HEK293 (cell line): ENCODE measurements around the gene TFR2.

Experiments
- GLIS1 ChIP-seq: fragments of 450-650 bp; formaldehyde crosslinking; IDR thresholded peaks from 2 replicates; pipeline ENCODE4 v1.5.1; 2016; ENCODE audit warnings: missing biosample characterization, missing genetic modification characterization
- GLIS2 ChIP-seq: fragments of 450-650 bp; formaldehyde crosslinking; IDR thresholded peaks from 2 replicates; pipeline ENCODE4 v1.5.1; 2016; ENCODE audit warnings: missing biosample characterization, missing genetic modification characterization
- KLF10 ChIP-seq: fragments of 450-650 bp; IDR thresholded peaks from 2 replicates; pipeline ENCODE4 v1.5.1; 2018; ENCODE audit warnings: missing biosample characterization, mild to moderate bottlenecking, missing genetic modification characterization
- KLF8 ChIP-seq: fragments of 450-650 bp; formaldehyde crosslinking; IDR thresholded peaks from 2 replicates; pipeline ENCODE4 v1.5.1; 2016; ENCODE audit warnings: missing biosample characterization, missing genetic modification characterization
- MYNN ChIP-seq: fragments of 450-650 bp; formaldehyde crosslinking; IDR thresholded peaks from 2 replicates; pipeline ENCODE4 v1.5.1; 2016; ENCODE audit warnings: missing biosample characterization, missing genetic modification characterization, borderline replicate concordance
- PATZ1 ChIP-seq: fragments of 450-650 bp; formaldehyde crosslinking; IDR thresholded peaks from 2 replicates; pipeline ENCODE4 v1.5.1; 2016; ENCODE audit warnings: missing biosample characterization, missing genetic modification characterization
- TSHZ1 ChIP-seq: fragments of 450-650 bp; formaldehyde crosslinking; IDR thresholded peaks from 2 replicates; pipeline ENCODE4 v1.5.1; 2016; ENCODE audit warnings: missing biosample characterization, missing genetic modification characterization, borderline replicate concordance
- YY2 ChIP-seq: fragments of 450-650 bp; formaldehyde crosslinking; IDR thresholded peaks from 2 replicates; pipeline ENCODE4 v1.5.1; 2016; ENCODE audit warnings: missing biosample characterization, missing genetic modification characterization
- ZBTB1 ChIP-seq: fragments of 450-650 bp; formaldehyde crosslinking; IDR thresholded peaks from 2 replicates; pipeline ENCODE4 v1.5.1; 2016; ENCODE audit warnings: missing biosample characterization, missing genetic modification characterization
- ZBTB17 ChIP-seq: fragments of 450-650 bp; formaldehyde crosslinking; IDR thresholded peaks from 2 replicates; pipeline ENCODE4 v1.5.1; 2016; ENCODE audit warnings: missing biosample characterization, missing genetic modification characterization
- ZBTB20 ChIP-seq: fragments of 450-650 bp; formaldehyde crosslinking; IDR thresholded peaks from 2 replicates; pipeline ENCODE4 v1.5.1; 2016; ENCODE audit warnings: missing biosample characterization, missing genetic modification characterization
- ZBTB8A ChIP-seq: fragments of 450-650 bp; formaldehyde crosslinking; IDR thresholded peaks from 2 replicates; pipeline ENCODE4 v1.5.1; 2016; ENCODE audit warnings: missing biosample characterization, missing genetic modification characterization
- ZEB2 ChIP-seq: fragments of 450-650 bp; formaldehyde crosslinking; IDR thresholded peaks from 2 replicates; pipeline ENCODE4 v1.5.1; 2016; ENCODE audit warnings: missing biosample characterization, missing genetic modification characterization
- ZFHX2 ChIP-seq: fragments of 450-650 bp; formaldehyde crosslinking; conservative IDR thresholded peaks from 2 replicates; pipeline ENCODE4 v1.5.1; 2016; ENCODE audit warnings: missing biosample characterization, missing genetic modification characterization
- ZFP3 ChIP-seq: fragments of 450-650 bp; formaldehyde crosslinking; IDR thresholded peaks from 2 replicates; pipeline ENCODE4 v1.5.1; 2016; ENCODE audit warnings: low read depth, missing biosample characterization, missing genetic modification characterization
- ZNF157 ChIP-seq: fragments of 450-650 bp; formaldehyde crosslinking; IDR thresholded peaks from 2 replicates; pipeline ENCODE4 v1.5.1; 2016; ENCODE audit warnings: missing biosample characterization, missing genetic modification characterization
- ZNF169 ChIP-seq: fragments of 450-650 bp; formaldehyde crosslinking; IDR thresholded peaks from 2 replicates; pipeline ENCODE4 v1.5.1; 2016; ENCODE audit warnings: missing biosample characterization, missing genetic modification characterization
- ZNF19 ChIP-seq: fragments of 450-650 bp; formaldehyde crosslinking; IDR thresholded peaks from 2 replicates; pipeline ENCODE4; 2016; ENCODE audit warnings: missing biosample characterization, missing genetic modification characterization, low read depth
- ZNF2 ChIP-seq: fragments of 450-650 bp; formaldehyde crosslinking; IDR thresholded peaks from 2 replicates; pipeline ENCODE4 v1.5.1; 2016; ENCODE audit warnings: missing biosample characterization, missing genetic modification characterization
- ZNF335 ChIP-seq: fragments of 450-650 bp; formaldehyde crosslinking; conservative IDR thresholded peaks from 2 replicates; pipeline ENCODE4 v1.5.1; 2016; ENCODE audit warnings: missing biosample characterization, missing genetic modification characterization
- ZNF560 ChIP-seq: fragments of 450-650 bp; formaldehyde crosslinking; IDR thresholded peaks from 2 replicates; pipeline ENCODE4 v1.5.1; 2017; ENCODE audit warnings: missing biosample characterization, missing genetic modification characterization, borderline replicate concordance
- ZNF76 ChIP-seq: fragments of 450-650 bp; formaldehyde crosslinking; IDR thresholded peaks from 2 replicates; pipeline ENCODE4; 2016; ENCODE audit warnings: low read depth, missing biosample characterization, missing genetic modification characterization, borderline replicate concordance
- ZXDB ChIP-seq: fragments of 450-650 bp; formaldehyde crosslinking; IDR thresholded peaks from 2 replicates; pipeline ENCODE4 v1.5.1; 2016; ENCODE audit warnings: missing biosample characterization, missing genetic modification characterization

Gene TFR2

GRCh38 chr7:100655908-100656674 lies 14.7 kb upstream of the TFR2 start, which contains the start of gene ACTL6B (continued):
- TF ChIP-seq ZEB2, result 0 out of 2 replicates have a peak, but pooled peaks have one; percentile 54
- 0 out of 2 replicates have a peak, but pooled peaks have one; percentile 35 for TF ChIP-seq ZBTB17 (tag by site-specific recombination)
- TF ChIP-seq ZNF76, result 0 out of 2 replicates have a peak, but pooled peaks have one; percentile 24
- TF ChIP-seq ZBTB20, result peak; percentile 31; the same call in 1 of the 2 replicates
- no peak for TF ChIP-seq ZNF19
- peak; percentile 89 for TF ChIP-seq KLF10
- TF ChIP-seq ZFP3 (tag by site-specific recombination), result no peak
- 0 out of 2 replicates have a peak, but pooled peaks have one; percentile 28 for TF ChIP-seq MYNN (tag by site-specific recombination)
- no peak for TF ChIP-seq ZNF169 (tag by site-specific recombination)
- TF ChIP-seq ZBTB1, result 0 out of 2 replicates have a peak, but pooled peaks have one; percentile 13
- no peak for TF ChIP-seq YY2 (tag by site-specific recombination)
- peak; percentile 30; the same call in 1 of the 2 replicates for TF ChIP-seq GLIS1 (tag by site-specific recombination)
- TF ChIP-seq ZXDB (tag by site-specific recombination), result 0 out of 2 replicates have a peak, but pooled peaks have one; percentile 23
- TF ChIP-seq GLIS2 (tag by site-specific recombination), result peak; percentile 37; the same call in 1 of the 2 replicates
- peak; percentile 34; the same call in 1 of the 2 replicates for TF ChIP-seq ZNF2 (tag by site-specific recombination)
- peak; percentile 60 for TF ChIP-seq PATZ1 (tag by site-specific recombination)
- TF ChIP-seq ZNF335 (tag by site-specific recombination), result 0 out of 2 replicates have a peak, but pooled peaks have one; percentile 23
- TF ChIP-seq KLF8 (tag by site-specific recombination), result peak; percentile 76; the same call in 1 of the 2 replicates
- TF ChIP-seq ZNF560 (tag by site-specific recombination), result no peak
- peak; percentile 64 for TF ChIP-seq ZBTB8A (tag by site-specific recombination)
- TF ChIP-seq TSHZ1 (tag by site-specific recombination), result no peak
- peak; percentile 97 for TF ChIP-seq ZFHX2 (tag by site-specific recombination)
- TF ChIP-seq ZNF157 (tag by site-specific recombination), result no peak
